Measurements from ENCODE around the gene CNOT8.

DNA sequence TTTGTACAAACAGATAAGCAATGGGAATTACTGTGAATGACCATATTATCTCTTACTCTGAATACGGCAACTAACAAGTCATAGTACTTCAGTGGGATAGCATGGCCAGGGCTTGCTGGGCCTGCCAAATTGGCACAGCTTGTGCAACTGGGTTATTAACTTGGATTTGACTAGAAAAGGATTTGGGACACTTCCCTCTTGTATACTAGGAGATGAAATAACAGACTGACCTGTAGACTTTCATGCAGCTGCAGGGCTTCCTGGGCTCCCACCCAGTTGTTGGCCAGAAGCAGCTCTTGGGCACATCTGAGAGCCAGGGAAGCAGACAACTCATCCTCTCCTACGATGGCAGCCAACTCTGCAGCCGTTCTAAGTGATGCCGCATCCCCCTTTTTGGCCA, 39.8 kb downstream of the CNOT8 start:
- TF ChIP-seq, protein P1, sequence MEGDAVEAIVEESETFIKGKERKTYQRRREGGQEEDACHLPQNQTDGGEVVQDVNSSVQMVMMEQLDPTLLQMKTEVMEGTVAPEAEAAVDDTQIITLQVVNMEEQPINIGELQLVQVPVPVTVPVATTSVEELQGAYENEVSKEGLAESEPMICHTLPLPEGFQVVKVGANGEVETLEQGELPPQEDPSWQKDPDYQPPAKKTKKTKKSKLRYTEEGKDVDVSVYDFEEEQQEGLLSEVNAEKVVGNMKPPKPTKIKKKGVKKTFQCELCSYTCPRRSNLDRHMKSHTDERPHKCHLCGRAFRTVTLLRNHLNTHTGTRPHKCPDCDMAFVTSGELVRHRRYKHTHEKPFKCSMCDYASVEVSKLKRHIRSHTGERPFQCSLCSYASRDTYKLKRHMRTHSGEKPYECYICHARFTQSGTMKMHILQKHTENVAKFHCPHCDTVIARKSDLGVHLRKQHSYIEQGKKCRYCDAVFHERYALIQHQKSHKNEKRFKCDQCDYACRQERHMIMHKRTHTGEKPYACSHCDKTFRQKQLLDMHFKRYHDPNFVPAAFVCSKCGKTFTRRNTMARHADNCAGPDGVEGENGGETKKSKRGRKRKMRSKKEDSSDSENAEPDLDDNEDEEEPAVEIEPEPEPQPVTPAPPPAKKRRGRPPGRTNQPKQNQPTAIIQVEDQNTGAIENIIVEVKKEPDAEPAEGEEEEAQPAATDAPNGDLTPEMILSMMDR (IDR thresholded peaks at IDR 0.05): no peak
- TF ChIP-seq POLR2A (IDR thresholded peaks at IDR 0.05) (no peak), POLR2AphosphoS5 (IDR thresholded peaks at IDR 0.05; ENCODE audit: insufficient read depth in 1 of 2, low read depth in 1 of 2) (no peak)
